Ascending aorta (tissue), 2 donors: ENCODE measurements around the gene STRBP. TPM values are rescaled to one million over a fixed set of nuclear protein-coding genes. Genes with fewer than 3 reads are reported as not detected.

Experiments used
- DNase-seq, 2 donors: peaks; one replicate each; pipeline ENCODE4 v3.0.0-alpha.2; 2019; ENCODE audit warnings: low spot score in 2 of 2
- H3K27ac ChIP-seq, 2 donors: fragments of 200-600 bp; sonication (generic); one replicate each; pipeline ENCODE4 v1.5.1; 2016 to 2017; ENCODE audit warnings: mild to moderate bottlenecking in 1 of 2
- H3K27me3 ChIP-seq: fragments of 200-600 bp; sonication (generic); one replicate; pipeline ENCODE4 v1.5.1; 2017
- H3K36me3 ChIP-seq, 2 donors: fragments of 200-600 bp; sonication (generic); one replicate each; pipeline ENCODE4 v1.5.1; 2016
- H3K4me1 ChIP-seq, 2 donors: fragments of 200-600 bp; sonication (generic); one replicate each; pipeline ENCODE4 v1.5.1; 2016 to 2017; ENCODE audit warnings: mild to moderate bottlenecking in 1 of 2
- H3K4me3 ChIP-seq, 2 donors: fragments of 200-600 bp; sonication (generic); one replicate each; pipeline ENCODE4 v1.5.1; 2016 to 2017; ENCODE audit warnings: mild to moderate bottlenecking in 1 of 2
- H3K9me3 ChIP-seq, 2 donors: fragments of 200-600 bp; sonication (generic); one replicate each; pipeline ENCODE4 v1.5.1; 2016
- intact Hi-C: fragments of 100-400 bp; cut with DNase I; formaldehyde crosslinking; loops from one replicate; pipeline ENCODE4 v1.15.1; 2023
- total RNA-seq: library from RNA; depleted of rRNA; stranded (reverse); fragments of >200 nt; gene quantifications from one replicate; pipeline ENCODE4 v1.1.0, GENCODE V29; 2016
- TF ChIP-seq, protein P1 (sequence below), 3 experiments: fragments of 200-600 bp in 2 of 3; fragments of 450-650 bp in 1 of 3; sonication (generic) in 2 of 3; IDR thresholded peaks; one replicate each; pipeline ENCODE4 v1.5.1; 2016 to 2019; ENCODE audit warnings: antibody characterized with exemption in 3 of 3, mild to moderate bottlenecking in 1 of 3, moderate library complexity in 1 of 3

Gene STRBP
- total RNA-seq, 1 donor from 2014 or later = 0.43 TPM

DNA sequence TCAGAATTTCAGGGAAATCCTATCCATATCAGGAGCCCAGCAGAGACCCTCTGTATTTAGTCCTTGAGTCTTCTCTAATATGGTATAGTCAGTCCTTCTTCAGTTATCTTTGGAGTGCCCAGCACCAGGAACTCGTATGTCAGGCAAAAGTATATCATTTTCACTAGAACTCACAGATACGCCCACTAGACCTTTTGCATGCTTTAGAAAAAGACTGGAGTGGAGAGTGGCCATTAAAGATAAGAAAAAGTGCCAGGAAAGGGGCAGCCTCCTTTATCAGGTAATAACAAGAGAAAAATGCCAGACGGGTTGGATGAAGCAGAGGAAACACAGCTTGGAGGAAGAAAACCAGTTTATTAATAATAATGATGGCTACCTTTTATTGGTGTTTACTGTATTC, 171.4 kb downstream of the STRBP start:
- no peaks in the 10 kb centered on the region for H3K9me3 ChIP-seq
- no peaks in the 10 kb centered on the region for H3K27me3 ChIP-seq
- no peak overlapping the region for H3K27ac ChIP-seq
- H3K36me3 ChIP-seq = peaks cover 71 to 79% of the 10 kb centered on the region in 2 donors
- intact Hi-C loops = no loop called here
- TF ChIP-seq, protein P1, sequence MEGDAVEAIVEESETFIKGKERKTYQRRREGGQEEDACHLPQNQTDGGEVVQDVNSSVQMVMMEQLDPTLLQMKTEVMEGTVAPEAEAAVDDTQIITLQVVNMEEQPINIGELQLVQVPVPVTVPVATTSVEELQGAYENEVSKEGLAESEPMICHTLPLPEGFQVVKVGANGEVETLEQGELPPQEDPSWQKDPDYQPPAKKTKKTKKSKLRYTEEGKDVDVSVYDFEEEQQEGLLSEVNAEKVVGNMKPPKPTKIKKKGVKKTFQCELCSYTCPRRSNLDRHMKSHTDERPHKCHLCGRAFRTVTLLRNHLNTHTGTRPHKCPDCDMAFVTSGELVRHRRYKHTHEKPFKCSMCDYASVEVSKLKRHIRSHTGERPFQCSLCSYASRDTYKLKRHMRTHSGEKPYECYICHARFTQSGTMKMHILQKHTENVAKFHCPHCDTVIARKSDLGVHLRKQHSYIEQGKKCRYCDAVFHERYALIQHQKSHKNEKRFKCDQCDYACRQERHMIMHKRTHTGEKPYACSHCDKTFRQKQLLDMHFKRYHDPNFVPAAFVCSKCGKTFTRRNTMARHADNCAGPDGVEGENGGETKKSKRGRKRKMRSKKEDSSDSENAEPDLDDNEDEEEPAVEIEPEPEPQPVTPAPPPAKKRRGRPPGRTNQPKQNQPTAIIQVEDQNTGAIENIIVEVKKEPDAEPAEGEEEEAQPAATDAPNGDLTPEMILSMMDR (IDR thresholded peaks at IDR 0.05) = no peak
- no peaks in the 10 kb centered on the region for H3K4me1 ChIP-seq
- no peak overlapping the region for H3K4me3 ChIP-seq
- DNase-seq = no peak

DNA sequence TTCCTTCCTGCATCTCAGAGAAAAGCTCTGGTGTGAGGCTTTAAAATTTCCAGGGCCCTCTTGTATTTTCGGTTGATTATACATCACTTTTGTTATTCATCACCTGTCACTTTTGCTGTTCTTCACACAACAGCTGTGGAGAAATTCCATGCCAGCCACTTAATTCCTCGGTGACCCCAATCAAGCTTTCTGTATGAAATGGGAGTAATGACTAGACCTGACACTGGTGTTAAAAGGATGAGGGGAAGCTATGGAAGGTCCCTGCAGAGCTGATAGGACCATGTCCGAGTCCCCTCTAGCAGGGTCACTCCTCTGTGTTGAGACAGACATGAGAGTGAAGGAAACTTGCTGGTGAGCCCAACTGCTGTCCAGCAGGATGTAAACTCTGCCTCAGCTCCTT, 175.2 kb downstream of the STRBP start:
- intact Hi-C loops = no loop called here
- Histone ChIP-seq H3K4me3 (no peak overlapping the region), H3K4me1 (peaks cover 0 to 2% of the 10 kb centered on the region in 2 donors), H3K27ac (no peak overlapping the region), H3K9me3 (no peaks in the 10 kb centered on the region), H3K27me3 (no peaks in the 10 kb centered on the region), H3K36me3 (peaks cover 69 to 76% of the 10 kb centered on the region in 2 donors)
- no peak for DNase-seq
- TF ChIP-seq, protein P1 (IDR thresholded peaks at IDR 0.05) = no peak

DNA sequence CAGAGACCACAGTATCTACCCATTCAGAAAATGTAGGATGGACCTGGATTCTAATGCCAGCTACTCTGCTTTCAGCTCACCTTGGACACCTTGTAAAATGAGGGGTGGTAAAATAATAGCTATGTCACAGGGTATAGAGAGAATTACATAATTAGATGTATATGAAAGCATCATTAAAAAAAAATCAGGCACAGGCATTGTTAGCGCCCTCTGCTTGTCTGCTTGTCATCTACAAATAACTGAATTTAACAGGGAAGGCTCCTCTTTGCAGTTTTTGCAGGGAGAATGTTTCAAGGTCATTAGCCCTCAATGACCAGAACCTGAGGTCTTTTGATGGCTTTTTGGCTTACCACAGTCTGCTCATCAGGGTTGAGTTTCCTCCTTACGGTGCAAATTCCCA, 176.9 kb downstream of the STRBP start:
- no peaks in the 10 kb centered on the region for H3K9me3 ChIP-seq
- H3K4me1 ChIP-seq = peaks cover 0 to 2% of the 10 kb centered on the region in 2 donors
- no peaks in the 10 kb centered on the region for H3K27me3 ChIP-seq
- H3K36me3 ChIP-seq = peaks cover 57 to 70% of the 10 kb centered on the region in 2 donors
- DNase-seq = no peak
- intact Hi-C loops = no loop called here
- TF ChIP-seq, protein P1 (IDR thresholded peaks at IDR 0.05) = no peak
- H3K27ac ChIP-seq = peak overlapping the region; percentile 13 to 24
- no peak overlapping the region for H3K4me3 ChIP-seq

DNA sequence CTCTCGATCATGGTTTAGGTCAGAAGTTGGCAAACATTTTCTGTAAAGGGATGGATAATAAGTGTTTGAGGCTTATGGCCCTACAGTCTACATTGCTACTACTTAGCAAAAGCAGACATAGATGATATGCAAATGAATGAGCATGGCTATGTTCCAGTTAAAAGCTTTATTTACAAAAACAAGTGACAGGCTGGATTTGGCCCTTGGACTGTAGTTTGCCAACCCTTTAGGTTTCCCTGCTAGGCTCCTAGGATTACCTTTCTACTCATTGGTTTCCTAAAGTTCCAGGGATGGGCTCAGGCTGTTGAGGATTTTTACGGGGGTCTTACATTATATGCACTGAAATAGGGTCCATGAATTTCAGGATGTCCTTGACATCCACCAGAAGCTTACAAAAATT, 177.4 kb downstream of the STRBP start:
- no peak for DNase-seq
- Histone ChIP-seq H3K4me3 (no peak overlapping the region), H3K9me3 (no peaks in the 10 kb centered on the region), H3K36me3 (peaks cover 57 to 71% of the 10 kb centered on the region in 2 donors), H3K27me3 (no peaks in the 10 kb centered on the region), H3K27ac (peak overlapping the region; percentile 19 to 28), H3K4me1 (peaks cover 0 to 2% of the 10 kb centered on the region in 2 donors)
- intact Hi-C loops = no loop called here
- TF ChIP-seq, protein P1 (IDR thresholded peaks at IDR 0.05) = no peak

DNA sequence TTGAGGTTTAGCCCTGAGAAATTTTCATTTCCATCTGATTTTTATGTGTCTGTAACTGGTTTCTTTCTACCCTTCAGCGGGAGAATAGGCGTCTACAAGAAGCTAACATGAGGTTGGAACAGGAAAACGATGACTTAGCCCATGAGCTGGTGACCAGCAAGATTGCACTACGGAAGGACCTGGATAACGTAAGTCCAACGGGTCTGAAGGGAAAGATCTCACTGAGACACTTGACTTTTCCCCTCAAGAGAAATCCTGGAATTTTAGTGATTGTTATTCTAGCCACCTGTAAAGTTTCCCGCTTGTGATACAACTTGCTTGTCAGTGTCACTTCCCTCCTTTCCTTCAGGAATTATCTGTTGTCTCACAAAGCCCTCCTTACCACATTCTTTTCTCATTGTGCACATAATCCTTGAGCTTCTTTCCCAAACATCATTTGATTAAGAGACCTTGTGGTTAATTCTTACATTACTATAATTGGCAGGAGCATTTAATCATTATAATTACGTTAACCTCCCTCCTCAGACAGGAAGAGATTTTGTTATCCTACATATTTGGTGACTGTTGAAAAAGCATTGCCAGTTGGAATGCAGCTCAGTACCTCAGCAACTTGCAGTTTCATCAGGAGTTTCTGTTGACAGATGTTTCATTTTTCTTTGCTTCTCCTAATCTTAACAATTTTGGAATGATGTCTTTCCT, 178.0 kb downstream of the STRBP start:
- intact Hi-C loops = no loop called here
- Histone ChIP-seq H3K36me3 (peaks cover 55 to 71% of the 10 kb centered on the region in 2 donors), H3K4me3 (no peak overlapping the region), H3K9me3 (no peaks in the 10 kb centered on the region), H3K4me1 (peaks cover 0 to 2% of the 10 kb centered on the region in 2 donors), H3K27me3 (no peaks in the 10 kb centered on the region), H3K27ac (peak overlapping the region; percentile 19 to 28)
- TF ChIP-seq, protein P1 (IDR thresholded peaks at IDR 0.05) = no peak
- DNase-seq = no peak
